HG03045 (cell line): ENCODE measurements around the gene MAP3K7CL.

Experiments
- ATAC-seq: cut with Tn5 transposase; IDR thresholded peaks from one replicate; pipeline ENCODE4 v1.9.1; 2021; ENCODE audit warnings: mild to moderate bottlenecking, moderate library complexity; ENCODE audit not compliant: unreplicated experiment

Gene MAP3K7CL

DNA sequence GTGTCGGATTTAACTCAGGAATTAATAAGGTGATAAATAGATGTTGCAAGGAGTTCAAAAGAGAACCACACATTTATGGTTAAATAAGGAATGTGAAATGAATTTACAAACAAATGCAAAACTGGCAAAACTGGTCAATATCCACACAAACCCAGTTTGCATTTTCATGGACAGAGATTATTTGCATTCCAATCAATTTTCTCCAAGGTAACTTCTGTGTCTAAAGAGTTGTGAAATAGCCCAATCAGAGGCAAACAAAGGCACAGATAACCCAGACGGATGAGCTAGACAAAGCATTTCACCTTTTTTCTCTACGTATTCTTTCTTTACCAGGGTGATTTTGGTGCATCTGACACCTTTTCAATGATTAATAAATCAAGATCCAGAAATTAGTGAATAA, 63.9 kb downstream of the MAP3K7CL start:
- no peak for ATAC-seq

DNA sequence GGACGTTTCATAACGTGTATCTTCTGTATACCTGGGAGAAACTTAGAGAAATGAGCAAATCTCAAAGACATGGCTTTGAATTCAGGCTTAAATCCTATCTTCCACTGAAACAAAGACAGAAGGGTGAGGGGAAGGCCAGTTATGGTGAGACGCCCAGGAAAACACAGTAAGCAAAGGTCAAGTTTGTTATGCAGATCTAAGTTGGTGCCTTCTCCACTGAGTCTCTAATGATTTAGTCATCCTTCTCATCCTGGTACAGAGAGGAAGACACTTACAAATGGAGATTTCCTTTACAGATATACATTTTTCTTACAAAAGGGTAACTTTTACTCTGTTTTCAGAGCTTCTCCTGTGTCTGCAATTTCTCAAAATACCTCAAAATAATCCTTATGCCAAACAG, 64.4 kb downstream of the MAP3K7CL start:
- ATAC-seq, result no peak

DNA sequence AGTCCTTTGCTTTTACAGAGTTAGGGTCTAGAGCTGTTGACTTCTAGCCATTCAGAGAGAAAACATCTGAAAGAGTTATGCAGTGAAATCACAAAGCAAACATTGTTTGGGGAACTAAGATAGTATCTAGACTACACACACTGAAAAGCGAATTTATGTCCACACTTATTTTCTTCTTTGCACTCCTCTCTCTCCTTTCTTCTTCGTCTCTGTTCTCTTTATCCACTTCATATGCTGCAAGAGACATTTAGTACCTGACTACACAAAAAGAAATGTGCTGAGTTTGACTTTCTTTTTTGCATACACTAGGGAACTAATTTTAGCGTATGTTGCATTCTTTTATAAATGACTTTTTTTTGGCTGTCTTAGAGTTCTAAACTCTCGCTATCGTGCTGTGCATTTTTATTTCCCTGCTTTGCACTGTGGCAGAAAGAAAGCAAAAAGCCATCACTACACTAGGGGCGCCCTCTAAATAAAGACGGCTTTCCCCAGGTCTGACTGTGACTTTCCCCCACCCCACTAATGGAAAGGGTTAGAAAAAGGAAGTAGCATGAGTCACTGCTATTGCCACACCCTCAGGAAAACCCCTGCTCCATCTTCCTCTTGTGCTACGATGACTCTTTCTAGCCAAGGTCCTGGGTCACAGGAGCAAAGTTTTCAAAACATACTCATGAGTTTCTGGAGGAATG, 65.7 kb downstream of the MAP3K7CL start:
- ATAC-seq, result peak; percentile 95

DNA sequence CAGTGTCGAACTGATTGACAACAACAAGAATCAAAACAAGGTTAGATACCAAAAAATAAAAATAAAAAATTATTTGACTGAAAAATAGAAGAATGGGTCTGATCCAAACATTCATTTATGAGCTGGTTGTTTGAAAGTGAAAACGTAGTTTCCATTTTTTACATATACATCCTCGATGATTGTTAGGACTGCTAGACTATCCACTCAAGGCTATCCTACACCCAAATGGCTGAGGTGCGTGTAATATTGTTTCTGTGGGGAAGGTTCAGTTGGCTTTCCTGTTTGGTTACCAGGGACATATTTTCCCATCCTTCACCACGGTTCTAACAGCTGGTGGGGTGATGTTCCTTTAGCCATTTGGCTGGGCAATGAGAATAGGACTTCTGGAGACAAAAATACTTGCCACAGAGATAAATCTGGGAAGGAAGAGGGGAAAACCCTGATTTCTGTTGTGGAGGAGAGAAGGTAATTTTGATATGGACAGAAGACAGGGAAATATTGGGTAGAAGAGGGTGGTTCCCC, 66.3 kb downstream of the MAP3K7CL start:
- peak; percentile 9 for ATAC-seq

DNA sequence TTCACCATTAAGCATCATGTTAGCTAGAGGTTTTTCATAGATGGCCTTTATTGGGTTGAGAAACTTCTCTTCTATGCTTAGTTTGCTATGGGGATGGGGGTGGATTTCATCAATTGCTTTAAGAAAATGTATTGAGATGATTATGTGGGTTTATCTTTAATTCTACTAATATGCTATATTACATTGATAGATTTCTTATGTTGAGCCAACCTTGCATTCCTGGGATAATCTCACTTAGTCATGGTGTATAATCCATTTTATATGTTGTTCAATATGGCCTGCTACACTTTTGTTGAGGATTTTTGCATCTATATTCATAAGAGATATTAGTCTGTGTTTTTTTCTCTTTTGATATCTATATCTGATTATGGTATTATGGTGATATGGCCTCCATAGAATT, 70.7 kb downstream of the MAP3K7CL start:
- no peak for ATAC-seq

DNA sequence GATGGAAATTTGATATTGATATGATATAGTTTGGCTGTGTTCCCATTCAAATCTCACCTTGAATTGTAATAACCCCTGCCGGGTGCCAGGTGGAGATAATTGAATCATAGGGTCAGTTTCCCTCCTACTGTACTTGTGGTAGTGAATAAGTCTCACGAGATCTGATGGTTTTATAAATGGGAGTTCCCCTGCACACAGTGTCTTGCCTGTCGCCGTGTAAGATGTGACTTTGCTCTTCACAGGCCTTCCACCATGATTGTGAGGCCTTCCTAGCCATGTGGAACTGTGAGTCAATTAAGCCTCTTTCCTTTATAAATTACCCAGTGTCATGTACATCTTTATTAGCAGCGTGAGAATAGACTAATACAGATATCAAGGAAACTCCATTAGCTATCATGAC, 74.6 kb downstream of the MAP3K7CL start:
- ATAC-seq, result no peak

DNA sequence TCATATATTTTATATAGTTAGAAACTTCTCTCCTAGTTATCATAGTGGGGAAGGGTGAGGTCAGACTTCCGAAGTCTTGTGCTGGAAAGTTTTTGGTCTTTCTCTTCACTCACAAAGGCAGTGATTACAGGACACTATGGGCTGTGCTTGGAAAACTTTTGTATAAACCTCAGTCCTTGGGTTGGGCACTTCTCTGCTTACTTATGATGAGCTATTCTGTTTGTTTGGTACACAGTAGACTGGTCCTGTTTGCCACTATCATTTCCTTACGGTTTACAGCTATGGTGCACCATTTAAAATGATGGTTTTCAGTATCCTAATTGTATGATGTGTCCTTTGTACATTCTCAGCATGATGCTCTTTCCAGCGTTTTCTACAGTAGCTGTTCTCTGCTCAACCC, 75.5 kb downstream of the MAP3K7CL start:
- no peak for ATAC-seq

DNA sequence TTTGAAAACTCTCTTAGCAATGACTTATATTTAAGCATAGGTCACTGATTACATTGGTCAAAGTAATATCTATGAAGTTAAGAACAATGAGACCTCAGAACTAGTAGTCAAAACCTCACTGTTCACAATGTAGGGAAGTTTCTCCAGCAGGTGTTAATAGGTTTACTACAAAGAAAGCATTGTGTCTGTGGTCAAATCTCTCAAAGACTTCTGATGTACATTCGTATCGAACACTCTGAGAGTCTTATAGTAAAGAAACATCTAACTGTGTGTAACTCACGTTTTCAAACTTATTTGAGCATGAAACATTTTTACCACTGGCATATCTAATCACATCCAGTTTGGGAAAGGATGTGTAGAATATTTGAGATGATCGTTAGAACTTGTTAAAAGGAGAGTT, 76.0 kb downstream of the MAP3K7CL start:
- no peak for ATAC-seq

DNA sequence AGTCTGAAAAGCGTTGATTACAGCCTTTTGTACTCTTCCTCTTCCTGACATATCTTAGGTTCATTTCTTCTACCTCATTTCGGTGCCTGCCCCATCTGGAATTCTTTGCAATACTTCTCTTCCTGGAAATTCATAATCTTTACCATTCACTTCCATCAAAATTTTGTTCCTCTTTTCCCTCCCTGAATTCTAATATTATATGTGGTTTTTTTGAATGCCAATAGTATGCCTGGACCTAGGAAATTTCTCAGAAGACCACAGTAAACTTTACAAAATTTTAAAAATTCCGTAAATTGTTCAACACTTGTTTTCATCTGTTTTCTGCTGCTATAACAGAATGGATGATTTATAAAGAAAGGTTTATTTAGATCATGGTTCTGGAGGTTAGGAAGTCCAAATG, 76.8 kb downstream of the MAP3K7CL start:
- ATAC-seq, result no peak

DNA sequence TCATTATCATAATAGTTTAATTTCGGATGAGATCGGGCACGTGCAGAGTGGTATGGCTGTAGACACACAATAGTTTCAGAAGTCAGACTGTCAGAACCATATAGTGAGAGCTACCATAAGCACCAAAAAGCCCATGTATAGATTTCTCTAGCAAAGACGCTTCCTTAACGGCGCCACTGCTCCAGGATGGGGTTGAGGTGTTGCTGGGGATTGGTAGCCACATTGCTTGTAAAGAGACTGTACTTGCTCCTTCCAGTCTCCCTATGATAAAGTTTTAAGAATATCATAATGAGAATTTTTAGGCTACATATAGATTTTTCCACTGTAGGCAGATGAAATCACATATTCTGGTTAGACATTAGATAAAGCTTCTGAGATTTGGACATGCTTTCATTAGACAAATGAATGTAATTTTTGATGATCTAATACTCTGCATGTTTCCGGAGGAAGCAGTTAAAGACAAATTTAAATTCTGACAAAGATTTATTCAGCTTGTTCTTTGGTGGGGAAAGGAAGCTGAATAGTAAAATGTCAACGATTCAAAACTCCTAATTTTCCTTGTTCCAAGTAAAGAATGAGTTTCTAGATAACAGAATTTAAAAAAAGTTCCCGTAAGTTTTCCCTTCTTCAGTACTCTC, 77.7 kb downstream of the MAP3K7CL start:
- no peak for ATAC-seq

DNA sequence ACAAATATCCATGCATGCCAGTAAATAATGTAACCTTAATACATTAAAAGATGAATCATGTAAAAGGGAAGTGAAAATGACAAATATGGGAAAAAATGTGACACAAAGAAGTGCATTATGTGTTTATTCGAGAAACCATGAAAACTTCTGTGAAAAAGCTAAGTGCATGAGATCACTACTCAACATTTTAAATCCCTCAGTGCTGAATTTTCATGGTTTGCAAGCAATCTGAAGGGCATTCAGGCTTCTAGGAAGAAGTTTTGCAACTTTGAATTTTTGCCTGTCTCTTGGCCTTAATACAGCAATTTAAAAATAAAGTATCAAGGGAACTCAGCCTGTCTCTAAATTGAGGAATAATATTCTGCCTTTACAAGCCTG, 78.2 kb downstream of the MAP3K7CL start:
- ATAC-seq, result no peak

DNA sequence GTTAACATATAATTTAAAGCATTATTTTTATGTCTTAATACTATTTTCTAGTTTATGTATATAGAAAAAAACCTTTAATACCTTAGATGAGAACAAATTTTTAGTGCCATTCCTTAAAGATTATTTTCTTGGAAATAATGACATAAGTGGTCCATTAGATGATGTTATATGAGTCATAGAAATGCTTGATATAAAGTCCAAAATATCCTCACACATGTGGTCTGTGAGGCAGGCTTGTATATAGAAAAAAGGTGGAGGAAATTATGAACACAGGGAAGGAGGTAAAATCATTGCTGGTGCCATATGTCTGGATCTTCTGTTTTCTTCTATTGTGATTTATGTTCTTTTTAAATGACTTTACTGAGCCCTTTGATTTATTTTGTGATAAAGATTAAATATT, 79.3 kb downstream of the MAP3K7CL start:
- ATAC-seq, result no peak

DNA sequence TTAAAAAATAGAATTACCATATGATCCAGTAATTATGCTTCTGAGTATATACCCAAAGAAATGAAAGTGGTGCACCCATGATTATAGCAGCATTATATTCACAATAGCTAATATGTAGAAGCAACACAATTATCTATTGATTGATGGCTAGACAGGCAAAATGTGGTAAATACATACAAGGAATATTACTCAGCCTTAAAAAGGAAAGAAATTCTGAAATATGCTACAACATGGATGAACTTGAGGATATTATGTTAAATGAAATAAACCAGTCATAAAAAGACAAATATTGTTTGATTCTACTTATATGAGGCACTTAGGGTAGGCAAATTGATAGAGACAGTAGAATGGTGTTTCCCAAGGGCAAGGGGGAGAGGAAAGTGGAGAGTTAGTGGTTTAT, 80.8 kb downstream of the MAP3K7CL start:
- ATAC-seq, result no peak

DNA sequence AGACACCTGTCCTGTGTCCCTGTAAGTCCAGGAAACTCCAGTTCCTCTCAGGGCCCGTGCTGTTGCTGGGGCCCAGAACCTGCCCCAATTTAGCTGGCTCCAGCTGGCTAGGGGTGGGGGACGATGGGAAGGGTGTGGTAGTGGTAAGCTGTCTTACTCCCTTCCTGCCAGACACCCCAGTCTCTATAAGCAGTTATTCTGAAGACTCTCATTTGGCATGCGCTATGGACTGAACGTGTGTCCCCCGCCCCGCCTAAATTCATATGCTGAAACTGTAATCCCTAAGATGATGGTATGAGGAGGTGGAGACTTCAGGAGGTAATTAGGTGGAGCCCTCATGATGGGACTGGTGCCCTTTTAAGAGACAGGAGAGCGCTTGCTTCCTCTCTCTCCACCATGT, 82.0 kb downstream of the MAP3K7CL start:
- ATAC-seq, result no peak

DNA sequence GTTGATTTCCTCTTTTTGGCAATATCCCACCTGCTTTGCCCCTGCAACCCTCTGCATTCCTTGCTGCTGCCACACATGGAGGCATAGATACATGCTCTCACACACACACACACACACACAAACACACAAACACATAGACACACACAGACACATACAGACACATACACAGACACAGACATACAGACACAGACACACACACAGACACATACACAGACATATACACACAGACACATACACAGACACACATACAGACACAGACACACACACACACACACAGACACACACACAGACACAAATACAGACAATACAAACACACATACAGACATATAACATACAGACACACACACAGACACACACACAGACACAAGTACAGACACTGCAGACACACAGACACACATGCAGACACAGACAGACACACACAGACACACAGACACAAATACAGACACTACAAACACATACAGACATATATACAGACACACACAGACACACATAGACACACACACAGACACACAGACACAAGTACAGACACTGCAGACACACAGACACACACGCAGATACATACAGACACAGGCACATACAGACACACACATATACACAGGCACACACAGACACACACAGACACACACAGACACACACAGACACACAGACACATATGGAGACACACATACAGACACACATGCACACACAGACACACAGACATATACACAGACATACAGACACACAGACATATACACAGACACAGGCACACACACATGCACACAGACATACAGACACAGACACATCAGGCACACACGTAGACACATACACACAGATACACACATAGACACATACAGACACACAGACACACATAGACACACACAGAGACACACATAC, 83.3 kb downstream of the MAP3K7CL start:
- no peak for ATAC-seq

DNA sequence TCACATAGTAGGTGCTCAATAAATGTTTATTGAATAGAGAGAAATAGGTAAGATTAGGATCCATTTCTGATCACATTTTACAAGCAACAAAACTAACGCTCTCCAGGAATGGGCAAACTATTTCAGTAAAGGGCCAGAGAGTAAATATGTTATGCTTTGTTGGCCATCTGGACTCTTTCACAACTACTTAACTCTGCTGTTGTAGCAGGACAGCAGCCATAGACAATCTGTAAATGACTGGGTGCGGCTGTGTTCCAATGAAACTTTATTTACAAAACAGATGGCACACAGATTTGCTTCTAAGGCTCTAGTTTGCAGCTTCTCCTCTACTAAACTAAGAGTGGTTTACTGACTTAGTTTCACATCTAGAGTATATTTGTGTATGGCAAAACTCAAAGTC, 85.3 kb downstream of the MAP3K7CL start:
- no peak for ATAC-seq

DNA sequence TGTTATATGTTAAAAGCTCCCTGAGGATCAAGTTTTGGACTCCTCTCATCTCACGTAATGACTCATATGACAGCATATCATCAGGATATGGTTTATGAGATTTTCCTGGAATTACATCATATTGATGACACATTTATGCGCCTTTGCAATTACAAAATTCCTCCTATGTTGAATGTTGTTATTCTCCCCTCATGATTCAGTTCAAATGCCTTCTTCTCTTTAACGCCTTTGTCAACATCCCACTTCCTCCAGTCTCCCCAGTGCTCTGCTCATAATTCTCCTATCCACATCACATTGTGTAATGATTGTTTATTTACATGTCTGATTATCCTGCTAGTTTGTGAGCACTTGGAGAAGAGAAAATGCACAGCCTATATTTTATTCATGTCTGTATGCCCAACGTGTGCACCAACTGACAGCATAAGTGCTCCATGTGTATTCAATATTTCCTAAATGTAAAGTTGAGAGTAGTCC, 87.4 kb downstream of the MAP3K7CL start:
- no peak for ATAC-seq

DNA sequence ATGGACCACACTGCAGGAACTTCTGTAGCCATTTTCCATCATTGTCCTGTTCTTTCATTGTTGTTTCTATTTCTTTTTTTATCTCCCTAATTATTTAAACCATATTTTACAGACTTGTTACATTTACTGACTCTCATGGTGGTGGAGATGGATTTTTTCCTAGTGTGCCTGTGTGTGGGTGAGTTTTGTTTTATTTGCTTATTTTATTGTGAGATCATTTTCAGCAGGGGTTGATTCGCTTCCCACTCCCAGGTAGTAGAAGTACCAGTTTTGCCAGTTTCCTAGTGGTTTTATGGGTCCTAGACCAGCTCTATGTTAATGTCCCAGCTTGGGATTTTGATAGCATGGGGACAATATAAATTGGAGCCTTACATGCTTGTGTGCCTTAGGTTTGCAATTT, 88.3 kb downstream of the MAP3K7CL start:
- ATAC-seq, result no peak

DNA sequence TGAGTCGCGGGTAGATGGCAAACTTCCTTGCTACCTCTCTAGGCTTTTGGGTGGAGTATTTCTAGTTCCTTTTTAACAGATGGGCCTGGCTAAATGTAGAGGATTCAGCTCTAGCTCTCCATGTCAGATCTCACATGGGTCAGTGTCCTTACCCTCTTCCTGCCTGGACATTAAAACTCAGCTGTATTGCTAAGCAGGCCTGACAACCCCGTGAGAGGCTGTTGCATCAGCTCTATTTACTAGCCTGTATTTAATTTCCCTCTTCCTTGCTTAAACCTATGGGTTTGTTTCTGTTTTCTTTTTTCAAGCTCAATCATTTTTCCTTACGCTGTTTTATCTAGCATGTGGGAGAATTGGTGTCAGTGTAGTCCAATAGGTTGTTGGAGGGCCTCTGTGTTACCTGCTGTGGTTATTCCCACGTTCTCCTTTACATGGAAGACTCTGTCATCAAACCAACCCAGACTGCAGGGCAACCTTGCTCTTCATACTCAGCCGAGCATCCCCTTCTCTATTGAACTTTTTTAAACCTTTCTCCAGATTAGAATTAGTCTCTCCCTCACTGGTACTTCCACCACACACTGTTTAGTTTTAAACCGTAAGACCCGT, 88.8 kb downstream of the MAP3K7CL start:
- no peak for ATAC-seq

DNA sequence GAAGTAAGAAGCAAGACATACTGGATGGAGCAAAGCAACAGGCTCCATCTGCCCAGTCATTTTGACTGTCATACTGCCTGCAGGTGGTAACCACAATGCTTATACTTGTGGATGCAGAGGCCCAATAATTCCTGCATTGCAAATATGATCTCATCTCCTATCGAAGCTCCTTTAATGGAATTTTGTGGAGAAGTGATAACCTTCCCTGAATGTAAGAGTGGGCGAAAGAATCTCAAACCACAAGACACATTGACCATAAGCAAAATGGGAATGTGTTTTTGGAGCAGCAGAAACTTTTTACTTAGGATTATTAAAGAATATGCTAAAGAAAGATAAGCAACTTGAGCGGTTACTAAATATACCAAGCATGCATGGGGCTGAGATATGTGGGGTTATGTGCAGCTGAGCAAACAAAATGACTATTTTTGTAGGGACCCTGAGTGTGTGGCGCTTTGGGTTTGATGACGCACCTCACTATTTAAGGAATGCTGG, 90.9 kb downstream of the MAP3K7CL start:
- ATAC-seq, result no peak

DNA sequence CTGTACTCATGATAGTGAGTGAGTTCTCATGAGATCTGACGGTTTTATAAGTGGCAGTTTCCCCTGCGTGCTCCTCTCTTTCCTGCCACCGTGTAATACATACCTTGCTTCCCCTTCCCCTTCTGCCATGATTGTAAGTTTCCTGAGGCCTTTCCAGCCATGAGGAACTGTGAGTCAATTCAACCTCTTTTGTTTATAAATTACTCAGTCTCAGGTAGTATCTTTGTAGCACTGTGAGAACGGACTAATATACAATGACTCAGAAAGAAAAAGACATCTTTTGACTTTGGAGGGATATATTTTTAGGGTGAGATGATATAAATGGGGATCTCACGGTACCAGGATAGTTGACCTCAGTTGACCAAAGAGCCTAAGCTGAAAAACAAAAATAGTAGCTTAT, 93.6 kb downstream of the MAP3K7CL start:
- ATAC-seq, result no peak
